Activated naive CD4-positive, alpha-beta T cell treated with anti-CD3 and anti-CD28 coated beads, Interleukin-2, amount 10 ng/mL, durations not matched to agents 7 days and 5 days (primary cell): ENCODE measurements around the gene KCNK1.
"Not testable (repeated sequence)": the region's sequence is repeated elsewhere in the genome, so short reads cannot be mapped to it uniquely, and the experiment has no call there.

Experiments used
- CTCF ChIA-PET: fragments of 350-600 bp; sonication (Branson Sonifier 250); formaldehyde crosslinking; loops from one replicate; lab custom pipeline; 2021; ENCODE audit warnings: antibody characterized with exemption; lab: Charles Lee
- DNase-seq: peaks from one replicate; pipeline ENCODE4 v3.0.0-alpha.2; 2020
- H3K27ac Mint-ChIP-seq: one replicate; pipeline ENCODE4 v1.8.0; 2021; ENCODE audit warnings: mild to moderate bottlenecking, moderate library complexity, mixed read lengths
- H3K27me3 Mint-ChIP-seq: one replicate; pipeline ENCODE4 v1.8.0; 2021; ENCODE audit warnings: mild to moderate bottlenecking, mixed read lengths
- H3K36me3 Mint-ChIP-seq: one replicate; pipeline ENCODE4 v1.8.0; 2021; ENCODE audit warnings: mixed read lengths
- H3K4me1 Mint-ChIP-seq: one replicate; pipeline ENCODE4 v1.8.0; 2021; ENCODE audit warnings: mixed read lengths
- H3K4me3 Mint-ChIP-seq: one replicate; pipeline ENCODE4 v1.8.0; 2021; ENCODE audit warnings: mild to moderate bottlenecking, moderate library complexity, mixed read lengths
- H3K9me3 Mint-ChIP-seq: one replicate; pipeline ENCODE4 v1.8.0; 2021; ENCODE audit warnings: mixed read lengths

The KCNK1 gene

DNA sequence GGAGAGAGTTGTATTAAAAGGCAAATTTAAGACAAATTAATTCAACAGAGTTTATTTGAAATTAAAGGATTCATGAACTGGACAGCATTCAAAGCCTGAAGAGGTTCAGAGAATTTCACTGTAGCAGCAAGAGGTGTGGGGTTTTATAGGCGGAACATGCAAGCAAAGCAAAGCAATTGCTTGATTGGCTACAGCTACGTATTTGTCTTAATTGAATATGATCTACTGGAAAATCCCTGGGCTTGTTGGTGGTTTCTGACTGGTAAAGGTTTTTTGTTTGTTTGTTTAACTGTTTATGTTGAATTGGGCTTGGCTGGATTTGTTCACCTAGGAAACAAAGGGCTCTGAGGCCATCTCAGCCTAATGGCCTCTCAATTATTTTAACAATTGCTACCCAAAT lies 61.5 kb downstream of the KCNK1 start:
- Mint-ChIP-seq H3K4me1 (no peaks in the 10 kb centered on the region), H3K9me3 (no peaks in the 10 kb centered on the region), H3K36me3 (no peaks in the 10 kb centered on the region), H3K27ac (no peak overlapping the region), H3K4me3 (no peak overlapping the region), H3K27me3 (peaks cover 3% of the 10 kb centered on the region)
- no peak for DNase-seq
- CTCF ChIA-PET = no interaction called here

DNA sequence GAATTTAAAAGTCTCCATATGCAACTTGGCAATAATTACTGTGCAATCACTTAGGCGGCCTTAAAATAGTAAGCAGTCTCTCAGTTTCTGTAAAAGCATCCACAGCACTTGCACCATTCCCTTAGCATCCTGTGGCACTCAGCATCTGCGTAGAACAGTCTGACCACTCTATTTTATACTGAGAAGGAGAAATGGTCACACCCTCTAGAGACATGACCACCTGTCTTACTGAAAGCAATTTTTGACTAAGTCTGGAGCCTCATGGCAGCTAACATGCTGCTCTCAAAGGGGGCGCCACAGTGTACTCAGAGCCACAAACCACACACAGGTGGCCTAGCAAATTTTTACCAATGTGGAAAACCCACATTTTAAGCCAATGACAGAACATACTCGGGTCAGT lies 62.0 kb downstream of the KCNK1 start:
- Mint-ChIP-seq H3K9me3 (no peaks in the 10 kb centered on the region), H3K4me1 (no peaks in the 10 kb centered on the region), H3K27me3 (peaks cover 3% of the 10 kb centered on the region), H3K27ac (no peak overlapping the region), H3K36me3 (no peaks in the 10 kb centered on the region), H3K4me3 (no peak overlapping the region)
- DNase-seq = no peak
- CTCF ChIA-PET = no interaction called here

DNA sequence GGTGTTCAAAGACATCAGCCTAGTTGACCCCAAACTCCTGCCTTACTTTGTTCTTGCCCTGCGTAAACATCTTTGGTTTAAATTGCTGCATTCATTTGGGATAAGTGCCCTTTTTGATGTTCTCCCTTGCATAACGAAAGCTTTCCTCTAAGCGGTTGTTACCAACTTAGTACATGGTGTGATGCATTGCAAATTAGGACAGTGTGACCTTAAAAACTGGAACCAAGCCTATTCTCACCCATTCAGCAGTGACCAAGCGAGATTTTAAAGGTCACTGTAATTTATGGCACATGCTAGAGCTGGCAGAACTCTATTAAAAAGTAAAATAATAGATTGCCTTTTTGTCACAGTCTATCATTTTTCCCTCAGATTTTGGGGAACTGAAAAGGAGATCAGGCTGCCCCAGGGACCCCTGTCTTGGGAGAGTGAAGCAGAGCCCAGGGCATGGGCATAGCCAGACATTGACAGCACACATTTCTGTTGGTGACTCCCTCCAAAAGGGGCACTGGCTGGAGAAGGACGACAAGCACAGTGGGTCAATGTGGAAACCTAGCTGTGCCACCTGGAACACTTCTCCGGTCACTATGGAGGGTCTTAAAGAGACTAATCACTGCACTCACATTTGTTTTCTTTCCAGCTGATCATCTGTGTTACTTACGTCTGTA lies 63.9 kb downstream of the KCNK1 start:
- no peak for DNase-seq
- CTCF ChIA-PET = no interaction called here
- Mint-ChIP-seq H3K9me3 (no peaks in the 10 kb centered on the region), H3K4me3 (no peak overlapping the region), H3K27ac (no peak overlapping the region), H3K27me3 (peaks cover 3% of the 10 kb centered on the region), H3K4me1 (no peaks in the 10 kb centered on the region), H3K36me3 (no peaks in the 10 kb centered on the region)

DNA sequence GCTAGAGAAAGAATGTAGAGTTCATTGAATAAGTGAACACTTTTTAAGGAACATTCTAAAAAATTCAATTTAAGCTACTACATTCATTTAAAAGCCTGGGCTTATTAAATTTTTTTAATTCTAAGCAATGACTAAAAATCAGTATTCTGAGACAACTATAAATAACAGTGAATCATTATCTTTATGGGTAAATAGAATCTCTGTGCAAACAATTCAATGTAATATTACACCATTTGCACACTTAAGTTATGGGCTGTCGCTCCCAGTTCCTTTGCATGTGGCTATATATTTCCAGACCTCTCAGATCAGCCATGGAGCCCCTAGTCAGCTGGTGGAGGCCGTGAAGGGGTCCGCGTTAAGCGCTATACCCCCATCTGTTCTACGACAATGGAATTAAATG lies 65.1 kb downstream of the KCNK1 start:
- Mint-ChIP-seq H3K27ac (no peak overlapping the region), H3K4me3 (no peak overlapping the region), H3K9me3 (no peaks in the 10 kb centered on the region), H3K4me1 (no peaks in the 10 kb centered on the region), H3K27me3 (no peaks in the 10 kb centered on the region), H3K36me3 (no peaks in the 10 kb centered on the region)
- CTCF ChIA-PET = no interaction called here
- no peak for DNase-seq

DNA sequence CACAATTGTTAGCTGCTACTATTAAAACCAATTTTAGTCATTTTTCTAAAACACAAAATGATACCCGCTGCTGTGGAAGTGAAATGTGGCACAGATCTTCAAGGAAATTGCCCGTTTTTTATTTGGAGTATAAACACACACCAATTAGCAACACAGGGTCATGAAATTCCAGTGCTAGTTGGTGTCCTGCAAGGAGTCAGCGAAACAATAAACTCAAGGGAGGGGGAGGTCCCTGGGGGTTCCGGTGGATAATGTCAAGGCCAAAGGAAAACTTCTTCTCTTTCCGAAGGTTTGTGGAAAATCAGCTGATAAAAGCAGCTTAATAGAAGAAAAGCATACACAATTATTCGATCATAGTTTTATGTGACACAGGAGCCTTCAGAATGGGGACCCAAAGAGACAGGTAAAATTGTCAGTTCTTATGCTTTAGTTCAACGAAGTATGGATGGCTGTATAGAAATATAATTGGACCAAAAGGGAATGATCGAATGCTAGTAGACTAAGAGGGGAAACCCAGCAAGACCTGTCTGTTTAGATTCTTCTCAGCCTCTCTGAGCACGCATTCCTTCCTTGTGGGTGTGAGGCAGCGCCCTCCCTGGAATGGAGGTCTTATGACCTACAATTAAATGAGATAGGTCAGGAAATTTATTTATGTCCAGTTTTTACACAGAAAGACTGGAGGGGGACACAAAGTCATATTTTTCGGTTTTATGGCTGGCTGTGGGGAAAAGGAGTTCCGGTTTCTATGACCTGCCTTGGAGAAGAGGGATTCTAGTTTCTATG lies 65.9 kb downstream of the KCNK1 start:
- H3K9me3 Mint-ChIP-seq = no peaks in the 10 kb centered on the region
- no peak overlapping the region for H3K4me3 Mint-ChIP-seq
- no peaks in the 10 kb centered on the region for H3K4me1 Mint-ChIP-seq
- H3K36me3 Mint-ChIP-seq = no peaks in the 10 kb centered on the region
- CTCF ChIA-PET = no interaction called here
- H3K27me3 Mint-ChIP-seq = no peaks in the 10 kb centered on the region
- no peak for DNase-seq
- no peak overlapping the region for H3K27ac Mint-ChIP-seq

DNA sequence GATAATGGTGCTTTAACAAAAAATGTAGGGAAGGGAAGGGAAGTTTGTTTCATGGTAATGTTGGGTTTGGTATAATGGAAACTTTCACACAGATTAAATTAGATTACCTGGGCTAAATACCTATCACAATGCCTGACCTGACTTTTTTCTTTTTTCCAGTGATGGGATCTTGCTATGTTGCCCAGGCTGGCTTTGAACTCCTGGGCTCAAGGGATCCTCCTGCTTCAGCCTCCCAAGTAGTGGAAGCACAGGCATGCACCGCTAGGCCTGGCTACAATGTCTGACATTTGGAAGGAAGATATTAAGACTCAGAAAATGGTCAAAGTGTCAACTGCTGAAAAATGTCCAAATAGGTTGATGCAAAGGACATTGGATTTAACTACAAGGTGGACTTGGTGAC lies 67.4 kb downstream of the KCNK1 start:
- no peak overlapping the region for H3K4me3 Mint-ChIP-seq
- H3K36me3 Mint-ChIP-seq = no peaks in the 10 kb centered on the region
- no peaks in the 10 kb centered on the region for H3K9me3 Mint-ChIP-seq
- no peak overlapping the region for H3K27ac Mint-ChIP-seq
- H3K4me1 Mint-ChIP-seq = no peaks in the 10 kb centered on the region
- CTCF ChIA-PET = no interaction called here
- DNase-seq = no peak
- H3K27me3 Mint-ChIP-seq = no peaks in the 10 kb centered on the region

DNA sequence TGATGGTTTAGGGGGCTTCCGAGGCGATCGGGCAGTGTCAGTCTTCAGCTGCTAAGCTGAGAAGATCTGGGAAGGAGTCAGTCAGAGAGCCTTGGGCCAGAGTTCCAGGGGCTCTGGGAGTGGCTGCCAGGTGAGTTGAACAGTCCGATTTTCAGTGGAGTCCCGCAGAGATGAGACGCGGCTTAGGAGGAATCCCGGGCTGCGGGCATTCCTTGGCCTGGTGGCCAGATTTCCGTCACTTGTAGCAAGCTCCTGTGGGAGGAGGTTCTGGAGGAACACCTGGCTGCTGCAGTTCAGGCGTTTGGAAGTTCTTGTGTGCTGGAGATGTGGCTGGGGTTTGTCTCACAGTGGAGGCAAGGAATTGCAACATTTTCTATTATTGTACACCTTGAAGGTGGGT lies 72.7 kb downstream of the KCNK1 start:
- DNase-seq, H3K36me3 Mint-ChIP-seq, CTCF ChIA-PET, H3K4me3 Mint-ChIP-seq, H3K4me1 Mint-ChIP-seq, H3K27me3 Mint-ChIP-seq, H3K27ac Mint-ChIP-seq, H3K9me3 Mint-ChIP-seq: not testable (repeated sequence)

DNA sequence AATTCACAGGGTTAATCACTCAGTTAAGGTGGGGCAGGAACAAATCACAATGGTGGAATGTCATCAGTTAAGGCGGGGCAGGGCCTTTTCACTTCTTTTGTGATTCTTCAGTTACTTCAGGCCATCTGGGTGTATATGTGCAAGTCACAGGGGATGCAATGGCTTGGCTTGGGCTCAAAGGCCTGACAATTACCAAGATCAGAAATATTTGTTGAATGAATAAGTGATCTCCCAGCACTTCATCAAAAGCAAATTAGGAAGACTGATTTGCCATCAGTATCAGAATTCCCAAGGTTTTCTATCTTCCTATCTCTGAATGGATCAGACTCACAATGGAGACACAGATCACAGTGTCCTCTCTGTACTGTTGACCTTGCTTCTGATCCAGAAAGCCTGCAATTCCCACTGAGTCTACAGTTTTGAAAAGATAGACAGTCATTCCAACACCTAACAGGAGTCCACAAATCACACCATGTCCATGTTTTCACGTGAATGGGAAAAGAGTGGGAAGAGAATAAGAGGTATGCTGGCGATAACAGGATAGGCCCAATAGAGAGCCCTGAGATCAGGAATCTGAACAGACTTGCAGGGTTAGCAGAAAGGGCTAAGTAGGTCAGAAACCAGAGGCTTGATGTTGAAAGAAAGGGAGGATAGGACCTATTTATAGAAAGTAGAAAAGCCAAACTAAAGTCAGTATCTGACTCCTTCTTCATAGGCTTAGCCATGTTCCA lies 75.3 kb downstream of the KCNK1 start:
- DNase-seq = no peak
- Mint-ChIP-seq H3K9me3 (no peaks in the 10 kb centered on the region), H3K27ac (no peak overlapping the region), H3K27me3 (no peaks in the 10 kb centered on the region), H3K36me3 (no peaks in the 10 kb centered on the region), H3K4me3 (no peak overlapping the region), H3K4me1 (no peaks in the 10 kb centered on the region)
- CTCF ChIA-PET = no interaction called here

DNA sequence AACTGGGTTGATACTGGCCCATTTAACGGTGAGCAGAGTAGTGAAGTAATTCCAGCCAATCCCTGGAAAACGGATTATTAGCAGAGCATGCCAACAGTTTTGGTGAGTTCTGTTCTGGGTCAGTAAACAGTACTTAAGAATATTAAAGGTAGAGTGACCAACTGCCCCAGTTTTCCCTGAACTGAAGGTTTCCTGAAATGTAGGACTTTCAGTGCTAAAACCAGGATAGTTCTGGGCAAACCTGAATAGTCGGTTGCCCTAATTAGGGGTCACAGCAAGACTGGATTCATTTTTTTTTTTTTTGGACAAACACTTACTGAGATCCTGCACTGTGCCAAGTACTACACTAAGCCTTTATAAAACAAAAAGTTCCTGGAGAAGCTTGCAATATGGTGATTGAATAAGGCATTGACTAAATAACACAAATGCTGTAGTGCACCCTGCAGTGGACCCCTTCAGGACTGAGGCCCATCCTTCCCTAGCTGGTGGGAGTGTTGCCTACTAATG lies 75.9 kb downstream of the KCNK1 start:
- Mint-ChIP-seq H3K27me3 (no peaks in the 10 kb centered on the region), H3K27ac (no peak overlapping the region), H3K4me3 (no peak overlapping the region), H3K4me1 (no peaks in the 10 kb centered on the region), H3K9me3 (no peaks in the 10 kb centered on the region), H3K36me3 (no peaks in the 10 kb centered on the region)
- CTCF ChIA-PET = no interaction called here
- no peak for DNase-seq

DNA sequence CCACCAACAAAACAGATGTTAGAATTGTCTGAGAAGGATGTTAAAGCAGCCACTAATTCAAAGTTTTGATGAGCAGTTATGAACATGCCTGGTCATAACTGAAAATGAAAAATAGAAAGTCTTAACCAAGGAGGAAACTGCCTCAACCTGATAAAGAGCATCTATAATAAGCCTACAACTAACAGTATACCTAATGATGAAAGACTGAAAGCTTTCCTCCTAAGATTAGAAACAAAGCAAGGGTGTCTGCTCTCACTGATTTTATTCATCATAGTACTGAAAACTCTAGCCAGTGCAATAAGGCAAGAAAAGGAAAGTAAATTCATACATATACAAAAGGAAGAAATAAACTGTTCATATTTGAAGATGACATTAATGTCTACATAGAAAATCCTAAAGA lies 82.0 kb downstream of the KCNK1 start:
- CTCF ChIA-PET = no interaction called here
- H3K4me1 Mint-ChIP-seq = no peaks in the 10 kb centered on the region
- H3K36me3 Mint-ChIP-seq = no peaks in the 10 kb centered on the region
- no peaks in the 10 kb centered on the region for H3K27me3 Mint-ChIP-seq
- H3K27ac Mint-ChIP-seq = no peak overlapping the region
- H3K9me3 Mint-ChIP-seq = no peaks in the 10 kb centered on the region
- H3K4me3 Mint-ChIP-seq = no peak overlapping the region
- DNase-seq = no peak

DNA sequence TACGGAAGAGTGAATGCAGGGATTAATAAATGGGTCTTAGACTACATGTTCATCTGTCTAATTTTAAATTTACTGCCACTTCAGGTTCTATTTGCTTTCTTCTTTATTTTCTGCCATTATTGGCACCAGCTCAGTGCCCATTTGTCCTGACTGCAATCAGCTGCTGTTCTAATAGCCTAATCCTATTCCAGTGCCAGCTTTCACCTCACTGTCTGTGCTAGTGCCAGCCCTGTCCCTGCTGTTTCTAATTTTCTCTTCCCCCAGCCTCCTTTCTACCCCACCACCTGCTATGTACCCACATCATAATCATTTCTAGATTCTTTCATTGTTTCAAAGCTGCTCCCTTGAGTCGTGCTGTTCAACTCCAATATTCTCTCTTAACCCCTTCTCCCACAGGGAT lies 86.4 kb downstream of the KCNK1 start:
- no peak overlapping the region for H3K27ac Mint-ChIP-seq
- H3K27me3 Mint-ChIP-seq = no peaks in the 10 kb centered on the region
- H3K4me1 Mint-ChIP-seq = no peaks in the 10 kb centered on the region
- H3K36me3 Mint-ChIP-seq = no peaks in the 10 kb centered on the region
- DNase-seq = no peak
- no peaks in the 10 kb centered on the region for H3K9me3 Mint-ChIP-seq
- H3K4me3 Mint-ChIP-seq = no peak overlapping the region
- CTCF ChIA-PET = no interaction called here

DNA sequence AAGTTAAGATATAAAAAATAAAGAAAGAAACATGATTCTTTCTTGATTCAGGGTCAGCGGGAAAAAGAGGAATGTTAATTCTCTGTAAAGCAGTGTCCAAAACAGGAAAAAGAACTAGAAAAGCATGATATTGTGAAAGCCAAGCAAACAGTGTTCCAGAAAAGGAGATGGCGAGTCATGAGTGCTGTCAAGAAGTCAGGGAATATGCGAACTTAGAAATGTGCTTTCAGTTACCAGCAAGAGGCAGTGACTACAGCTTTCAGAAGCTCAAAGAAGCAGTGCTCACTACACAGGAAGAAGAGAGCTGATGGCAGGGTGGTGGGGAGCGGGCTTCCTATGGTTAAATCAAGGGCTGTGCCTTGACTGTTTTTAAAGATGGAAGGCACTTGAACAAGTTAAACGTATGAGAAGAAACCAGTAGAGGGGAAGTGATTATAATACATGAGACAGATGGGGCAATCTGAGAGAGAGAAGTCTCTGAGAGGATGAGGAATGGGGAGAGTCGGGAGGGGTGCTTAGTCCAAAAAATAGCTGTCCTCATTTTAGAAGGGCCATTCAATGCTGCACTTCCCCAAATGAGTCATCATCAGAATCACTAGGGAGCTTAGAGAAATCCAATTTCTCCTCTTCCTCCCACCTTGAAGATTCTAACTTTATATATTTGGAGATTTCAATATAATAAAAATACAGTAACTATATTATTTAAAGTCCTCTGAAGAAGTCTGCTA lies 90.4 kb downstream of the KCNK1 start:
- CTCF ChIA-PET = no interaction called here

DNA sequence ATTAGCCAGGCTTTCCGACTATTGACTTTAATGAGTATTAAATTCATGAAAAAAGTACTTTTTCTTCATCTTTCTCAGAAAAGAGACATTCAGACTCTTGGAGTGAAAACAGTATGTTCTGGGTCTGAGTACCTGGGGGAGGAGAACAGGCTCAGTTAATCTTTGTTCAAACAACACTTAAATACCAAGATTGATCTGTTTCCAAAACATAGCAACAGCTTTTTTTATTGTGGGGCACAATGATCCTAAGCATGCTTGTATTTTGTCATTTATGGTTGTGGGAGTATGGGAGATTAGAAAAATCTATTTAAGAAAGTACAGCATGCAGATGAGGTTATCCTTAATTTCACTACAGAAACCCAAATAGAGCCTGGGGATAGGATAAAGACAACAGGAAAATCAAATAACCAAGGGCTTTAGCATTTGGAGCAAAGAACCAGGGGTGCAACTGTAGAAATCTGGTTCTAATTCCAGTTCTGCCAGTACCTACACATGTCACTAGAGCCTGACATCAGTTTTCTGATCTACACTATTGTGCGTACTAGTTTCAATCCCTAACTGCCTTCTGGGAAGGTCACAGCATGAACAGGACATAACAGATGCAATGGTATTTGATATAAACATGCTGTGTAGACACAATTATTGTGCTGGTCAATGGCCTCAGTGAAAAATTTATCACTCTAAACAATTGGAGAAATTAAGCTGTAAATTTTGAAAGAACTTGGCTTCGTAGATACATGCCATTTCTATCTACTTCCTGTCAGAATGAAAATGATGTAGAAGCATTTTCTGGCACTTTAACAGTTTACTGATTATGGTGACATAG lies 91.2 kb downstream of the KCNK1 start:
- no peaks in the 10 kb centered on the region for H3K4me1 Mint-ChIP-seq
- H3K4me3 Mint-ChIP-seq = no peak overlapping the region
- no peak overlapping the region for H3K27ac Mint-ChIP-seq
- no peaks in the 10 kb centered on the region for H3K9me3 Mint-ChIP-seq
- DNase-seq = no peak
- CTCF ChIA-PET = no interaction called here
- H3K27me3 Mint-ChIP-seq = peaks cover 5% of the 10 kb centered on the region
- no peaks in the 10 kb centered on the region for H3K36me3 Mint-ChIP-seq

More for the DNA sequence above, 90.4 kb downstream of the KCNK1 start:
- Mint-ChIP-seq H3K4me3 (no peak overlapping the region), H3K36me3 (no peaks in the 10 kb centered on the region), H3K9me3 (no peaks in the 10 kb centered on the region), H3K27me3 (peaks cover 5% of the 10 kb centered on the region), H3K27ac (no peak overlapping the region), H3K4me1 (no peaks in the 10 kb centered on the region)
- DNase-seq = no peak
